ENCODE results near the gene AK9.

The AK9 gene

DNA sequence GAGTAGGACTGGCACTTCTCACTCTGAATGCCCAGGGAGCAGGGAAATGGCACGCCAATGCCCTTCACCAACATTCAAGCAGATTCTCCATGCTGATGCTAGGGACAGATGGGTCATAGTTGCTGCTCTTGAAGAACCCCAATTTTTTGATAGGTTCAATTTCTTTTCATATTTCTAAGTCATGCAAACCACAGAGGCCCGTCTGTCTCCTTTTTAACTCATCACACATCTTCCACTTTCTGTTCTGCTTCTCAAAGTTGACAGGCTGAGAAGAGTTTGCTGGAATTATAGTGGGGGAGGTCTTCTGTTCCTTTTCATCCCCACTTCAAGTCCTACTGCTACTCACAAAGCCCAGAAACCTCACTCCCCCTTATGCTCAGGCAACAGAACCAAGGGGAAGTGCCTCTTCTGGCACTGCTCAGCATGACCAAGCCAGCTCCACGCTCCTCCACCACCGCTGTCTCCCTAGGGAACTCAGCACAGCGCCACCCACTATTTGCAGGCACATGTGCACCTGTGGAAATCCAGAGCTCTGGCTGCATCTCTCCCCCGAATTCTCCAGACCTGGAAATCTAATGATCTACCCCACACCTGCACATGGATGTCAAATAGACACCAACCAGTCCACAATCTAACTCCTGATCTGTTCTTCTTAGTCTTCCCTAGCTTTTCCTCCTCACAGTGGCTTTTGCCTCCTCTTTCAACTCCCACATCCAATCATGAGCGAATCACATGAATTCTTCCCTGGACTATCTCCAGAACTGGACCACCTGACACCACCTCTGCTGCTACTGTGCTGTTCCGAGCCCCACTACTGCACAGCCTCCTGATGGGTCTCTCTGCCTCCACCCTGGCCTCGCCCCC is 218.6 kb downstream of the AK9 start:
- no peak for DNase-seq (ENCODE audit: low read depth)
- H3K4me3 ChIP-seq (ENCODE audit: low read depth, low read length): no peak overlapping the region
- TF ChIP-seq, protein P1, sequence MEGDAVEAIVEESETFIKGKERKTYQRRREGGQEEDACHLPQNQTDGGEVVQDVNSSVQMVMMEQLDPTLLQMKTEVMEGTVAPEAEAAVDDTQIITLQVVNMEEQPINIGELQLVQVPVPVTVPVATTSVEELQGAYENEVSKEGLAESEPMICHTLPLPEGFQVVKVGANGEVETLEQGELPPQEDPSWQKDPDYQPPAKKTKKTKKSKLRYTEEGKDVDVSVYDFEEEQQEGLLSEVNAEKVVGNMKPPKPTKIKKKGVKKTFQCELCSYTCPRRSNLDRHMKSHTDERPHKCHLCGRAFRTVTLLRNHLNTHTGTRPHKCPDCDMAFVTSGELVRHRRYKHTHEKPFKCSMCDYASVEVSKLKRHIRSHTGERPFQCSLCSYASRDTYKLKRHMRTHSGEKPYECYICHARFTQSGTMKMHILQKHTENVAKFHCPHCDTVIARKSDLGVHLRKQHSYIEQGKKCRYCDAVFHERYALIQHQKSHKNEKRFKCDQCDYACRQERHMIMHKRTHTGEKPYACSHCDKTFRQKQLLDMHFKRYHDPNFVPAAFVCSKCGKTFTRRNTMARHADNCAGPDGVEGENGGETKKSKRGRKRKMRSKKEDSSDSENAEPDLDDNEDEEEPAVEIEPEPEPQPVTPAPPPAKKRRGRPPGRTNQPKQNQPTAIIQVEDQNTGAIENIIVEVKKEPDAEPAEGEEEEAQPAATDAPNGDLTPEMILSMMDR (IDR thresholded peaks at IDR 0.05; ENCODE audit: low read depth, low read length, missing control alignments): no peak

GRCh38 chr6:109471105-109471810 is 219.7 kb downstream of the AK9 start:
- H3K4me3 ChIP-seq (ENCODE audit: low read depth, low read length): no peak overlapping the region
- TF ChIP-seq, protein P1 (IDR thresholded peaks at IDR 0.05; ENCODE audit: low read depth, low read length, missing control alignments): no peak
- DNase-seq (ENCODE audit: low read depth): no peak

DNA sequence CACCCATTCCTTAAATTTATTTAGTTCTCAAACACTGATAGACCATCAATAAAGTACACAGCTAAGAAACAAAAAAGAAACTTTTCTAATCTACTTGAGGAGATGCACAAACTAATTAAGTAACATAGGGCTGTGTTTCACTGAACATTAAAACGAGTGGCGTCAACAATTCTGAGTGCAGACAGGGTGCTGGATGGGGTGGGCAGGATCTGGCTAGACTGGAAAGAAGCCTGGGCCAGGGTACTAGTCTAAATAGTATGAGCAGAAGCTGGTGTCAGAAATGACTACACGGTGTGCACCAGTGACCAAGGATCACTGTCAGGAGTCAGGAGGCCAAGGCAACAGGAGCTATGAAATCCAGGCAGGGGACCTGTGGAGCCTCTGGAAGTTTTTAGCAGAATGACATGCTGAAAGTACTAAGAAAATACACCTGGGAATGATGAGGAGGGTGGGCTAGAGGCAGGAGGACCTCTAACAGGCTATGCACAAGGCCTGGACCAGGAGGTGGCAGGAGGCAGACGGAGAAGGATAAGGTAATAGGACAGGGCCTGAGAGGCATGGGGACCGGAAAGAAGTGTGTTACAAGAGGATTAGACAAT is 221.3 kb downstream of the AK9 start:
- no peak overlapping the region for H3K4me3 ChIP-seq (ENCODE audit: low read depth, low read length)
- TF ChIP-seq, protein P1 (IDR thresholded peaks at IDR 0.05; ENCODE audit: low read depth, low read length, missing control alignments): no peak
- no peak for DNase-seq (ENCODE audit: low read depth)

GRCh38 chr6:109467696-109468095 is 223.3 kb downstream of the AK9 start:
- TF ChIP-seq, protein P1 (IDR thresholded peaks at IDR 0.05; ENCODE audit: low read depth, low read length, missing control alignments): no peak
- no peak for DNase-seq (ENCODE audit: low read depth)
- H3K4me3 ChIP-seq (ENCODE audit: low read depth, low read length): no peak overlapping the region

GRCh38 chr6:109466212-109466923 is 224.6 kb downstream of the AK9 start:
- H3K4me3 ChIP-seq (ENCODE audit: low read depth, low read length): no peak overlapping the region
- DNase-seq (ENCODE audit: low read depth): no peak
- TF ChIP-seq, protein P1 (IDR thresholded peaks at IDR 0.05; ENCODE audit: low read depth, low read length, missing control alignments): no peak

DNA sequence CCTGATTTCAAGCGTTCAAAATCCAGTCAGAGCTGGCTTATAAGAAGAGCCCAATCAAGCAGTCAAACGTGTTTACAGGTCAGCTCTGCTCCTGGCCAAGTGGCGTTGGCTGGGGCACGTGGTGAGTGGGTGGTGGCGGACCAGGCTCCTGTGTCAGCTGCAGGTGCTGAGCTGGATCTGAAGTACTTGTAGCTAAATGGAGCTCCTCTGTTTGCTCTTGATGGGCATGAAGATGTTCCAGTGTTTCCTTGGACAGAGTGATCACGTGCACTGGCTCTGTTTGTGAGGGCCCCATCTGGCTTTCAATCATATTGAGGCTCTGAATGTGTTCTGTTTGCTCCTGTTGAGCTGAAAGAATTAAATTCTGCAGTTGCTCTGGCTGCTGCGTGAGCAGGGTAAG is 225.2 kb downstream of the AK9 start:
- H3K4me3 ChIP-seq (ENCODE audit: low read depth, low read length): no peak overlapping the region
- TF ChIP-seq, protein P1 (IDR thresholded peaks at IDR 0.05; ENCODE audit: low read depth, low read length, missing control alignments): no peak
- DNase-seq (ENCODE audit: low read depth): no peak
